Fibroblast of skin of back (primary cell): ENCODE measurements around the gene SPSB1.
A peak's percentile ranks its signal among the peaks of the same experiment; 100 is the strongest.
"Not testable (repeated sequence)": the region's sequence is repeated elsewhere in the genome, so short reads cannot be mapped to it uniquely, and the experiment has no call there.

Experiments used
- DNase-seq: peaks from one replicate; pipeline ENCODE4 v3.0.0-alpha.2; 2013

SPSB1 gene

DNA sequence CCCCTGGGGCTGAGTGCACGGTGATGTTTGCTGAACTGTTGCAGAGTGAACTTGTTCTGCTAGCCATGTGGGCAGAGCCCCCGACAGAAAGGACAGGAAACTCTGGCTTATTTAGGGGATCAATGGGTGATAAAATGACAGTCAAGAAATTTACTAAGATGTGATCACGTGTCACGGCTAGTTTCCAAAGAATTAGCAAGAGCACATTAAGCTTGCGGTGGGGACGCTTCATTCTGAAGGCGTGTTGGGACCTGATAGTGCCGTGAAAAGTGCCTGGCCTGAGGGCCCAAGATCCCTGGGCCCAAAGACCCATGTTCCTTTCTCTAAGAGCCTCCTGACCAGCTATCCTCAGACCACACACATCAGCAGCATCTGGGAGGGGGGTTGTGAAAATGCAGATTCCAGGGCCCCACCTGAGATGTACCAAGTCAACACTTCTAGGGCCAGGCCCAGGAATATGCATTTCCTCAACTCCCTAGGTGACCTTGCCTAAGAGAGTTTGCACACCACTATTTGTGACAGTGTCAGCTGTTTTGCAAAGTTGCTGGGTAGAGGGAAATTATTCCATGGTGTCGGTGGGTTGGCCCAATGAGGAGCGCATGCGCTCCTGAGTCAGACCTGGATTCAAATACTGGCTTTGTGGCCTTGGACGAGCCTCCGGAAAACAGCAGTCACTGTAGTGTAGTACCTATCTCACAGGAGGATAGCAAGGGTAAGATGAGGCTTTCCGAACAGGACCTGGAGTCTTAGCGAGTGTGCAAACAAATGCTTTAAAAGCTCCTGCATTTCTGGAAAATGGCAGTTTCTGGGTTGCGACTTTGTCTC, 77.5 kb downstream of the SPSB1 start:
- DNase-seq, result no peak

DNA sequence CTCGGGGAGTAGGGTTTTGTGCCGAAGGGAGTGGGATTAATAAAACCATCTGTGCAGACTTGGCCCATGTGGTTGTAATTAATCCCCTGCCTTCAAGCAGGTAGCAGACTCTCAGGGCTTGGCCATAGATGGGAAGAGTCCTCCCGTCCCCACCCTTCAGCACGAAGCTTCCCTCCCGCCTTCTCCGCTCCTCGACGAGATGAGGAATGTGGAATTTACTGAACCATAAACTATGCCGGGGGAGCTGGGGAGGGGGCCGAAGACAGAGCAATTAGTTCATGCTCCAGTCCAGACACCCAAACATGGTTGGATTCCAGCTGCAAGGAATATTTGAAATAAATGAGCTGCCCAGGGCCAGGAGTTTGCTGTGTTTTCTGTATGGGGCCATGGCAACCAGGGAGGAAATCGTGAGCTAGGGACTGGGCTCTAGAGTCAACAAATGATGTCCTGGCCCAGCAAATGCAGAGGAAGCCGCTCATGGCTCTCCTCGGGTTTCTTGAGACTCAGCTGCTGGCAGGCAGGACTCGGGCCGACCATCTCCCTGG, 78.8 kb downstream of the SPSB1 start:
- peak; percentile 95 for DNase-seq

DNA sequence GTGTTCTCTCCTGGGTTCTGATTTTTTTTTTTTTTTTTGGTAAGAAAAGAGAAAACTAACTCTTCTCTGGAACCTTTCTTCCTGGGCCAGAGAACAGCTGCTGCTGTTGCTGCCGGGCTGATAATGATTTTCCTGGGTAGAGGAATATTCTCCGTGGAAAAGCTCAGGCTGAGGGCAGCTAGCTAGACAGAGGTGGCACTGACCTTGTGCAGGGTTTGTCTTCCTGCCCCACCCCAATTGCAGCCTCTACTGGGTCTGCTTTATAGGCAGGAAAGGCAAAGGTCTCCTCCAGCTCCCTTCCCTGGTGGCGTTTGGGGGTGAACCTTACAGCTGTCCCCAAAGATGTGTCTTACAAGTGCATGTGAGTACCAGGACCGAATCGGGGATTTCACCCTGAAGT, 79.3 kb downstream of the SPSB1 start:
- no peak for DNase-seq

DNA sequence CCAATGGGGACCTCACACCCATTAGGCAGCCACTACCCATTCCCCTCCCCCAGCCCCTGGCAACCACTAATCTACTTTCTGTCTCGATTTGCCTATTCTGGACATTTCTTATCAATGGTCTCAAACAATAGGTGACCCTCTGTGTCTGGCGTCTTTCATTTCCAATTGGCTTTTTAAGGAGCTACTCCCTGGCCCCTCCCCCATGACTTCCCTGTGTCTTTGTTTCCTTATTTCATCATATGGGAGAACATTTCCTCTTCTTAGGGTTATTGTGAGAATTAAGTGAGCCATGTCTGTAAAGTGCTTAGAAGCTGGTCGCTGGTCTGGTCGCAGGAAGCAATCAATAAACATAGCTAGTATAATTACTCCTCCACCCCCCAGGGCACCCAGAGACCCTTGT, 80.9 kb downstream of the SPSB1 start:
- no peak for DNase-seq

DNA sequence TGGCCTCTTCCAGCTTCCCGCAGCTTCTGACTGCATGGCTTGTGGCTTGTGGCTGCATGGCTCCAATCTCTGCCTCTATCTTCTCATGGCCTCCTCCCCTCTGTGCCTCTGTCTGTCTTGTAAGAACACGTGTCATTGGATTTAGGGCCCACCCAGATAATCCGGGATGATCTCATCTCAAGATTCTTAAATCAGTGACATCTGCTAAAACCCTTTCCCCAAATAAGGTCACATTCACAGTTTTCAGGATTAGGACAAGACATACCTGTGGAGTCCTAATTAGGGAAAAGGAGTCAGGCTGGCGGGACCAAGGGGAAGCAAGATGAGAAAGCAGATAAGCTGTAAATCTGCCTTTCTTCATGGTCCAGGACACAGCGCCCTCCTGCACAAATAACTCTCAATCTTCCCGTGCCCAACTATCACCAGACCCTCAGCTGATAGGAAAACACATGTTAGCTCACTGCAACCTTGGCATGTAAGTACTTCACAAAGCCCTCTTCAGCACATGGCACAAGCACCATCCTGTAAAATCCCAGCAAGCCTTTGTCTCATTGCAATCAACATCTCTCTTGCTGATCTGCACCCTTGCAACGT, 82.2 kb downstream of the SPSB1 start:
- peak; percentile 47 for DNase-seq

DNA sequence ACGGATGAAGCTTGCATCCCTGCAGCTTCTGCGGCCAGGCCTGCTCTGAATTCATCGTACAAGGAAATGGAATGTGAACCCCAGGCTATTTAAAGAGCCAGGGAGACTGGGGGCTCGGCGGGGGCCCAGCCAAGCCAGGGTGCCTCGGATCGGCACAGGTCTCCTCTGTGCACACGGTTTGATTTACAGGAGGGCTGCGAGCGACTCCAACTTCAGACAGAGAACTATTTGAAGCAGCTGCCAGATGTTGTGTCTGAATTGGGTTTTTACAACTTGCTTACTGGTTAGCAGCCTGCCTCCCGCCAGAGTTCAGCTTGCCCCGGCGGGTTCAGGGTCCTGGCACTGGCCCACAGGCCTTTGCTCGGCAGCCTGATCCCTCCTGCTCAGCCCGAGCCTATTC, 83.2 kb downstream of the SPSB1 start:
- DNase-seq, result peak; percentile 36

DNA sequence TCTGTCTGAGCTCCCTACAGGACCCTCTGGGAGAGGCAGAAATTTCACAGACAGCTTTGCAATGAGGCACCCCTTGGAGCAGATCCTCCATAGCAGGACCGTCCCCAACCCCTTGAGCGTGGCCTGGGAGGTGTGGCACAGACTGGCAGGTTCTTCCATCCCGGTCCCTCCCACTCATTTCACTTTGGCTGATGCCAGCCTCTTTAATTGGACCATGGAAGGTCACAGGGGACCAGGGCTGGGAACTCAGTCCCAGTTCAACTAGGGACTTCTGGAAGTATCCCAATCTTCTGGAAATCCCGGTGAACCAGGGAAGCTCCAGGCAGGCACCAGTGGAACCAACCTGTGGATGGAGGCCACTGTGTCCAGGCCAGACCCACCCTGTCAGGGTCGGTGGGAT, 83.7 kb downstream of the SPSB1 start:
- DNase-seq, result no peak

DNA sequence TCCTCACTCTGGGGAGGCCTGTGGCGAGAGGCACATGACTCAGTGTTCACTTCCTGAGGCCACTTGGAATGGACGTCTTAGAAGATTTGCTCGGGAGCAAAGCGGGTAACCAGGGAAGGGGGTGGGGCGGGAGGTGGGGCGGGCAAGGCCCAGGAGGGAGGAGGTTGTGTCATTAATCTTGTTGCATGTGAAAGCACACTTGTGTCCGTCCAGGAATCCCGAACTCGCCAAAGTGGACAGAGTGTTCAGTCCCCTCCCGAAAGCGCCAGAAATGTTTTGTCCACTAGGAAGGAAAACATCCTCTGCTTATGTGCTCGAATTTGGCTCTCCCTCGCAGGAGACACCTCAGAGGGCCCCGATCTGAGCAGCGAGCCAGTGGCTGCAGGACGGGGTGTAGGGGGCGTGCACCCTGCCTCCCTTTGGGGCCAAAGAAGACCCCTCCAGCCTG, 84.2 kb downstream of the SPSB1 start:
- DNase-seq, result peak; percentile 59

DNA sequence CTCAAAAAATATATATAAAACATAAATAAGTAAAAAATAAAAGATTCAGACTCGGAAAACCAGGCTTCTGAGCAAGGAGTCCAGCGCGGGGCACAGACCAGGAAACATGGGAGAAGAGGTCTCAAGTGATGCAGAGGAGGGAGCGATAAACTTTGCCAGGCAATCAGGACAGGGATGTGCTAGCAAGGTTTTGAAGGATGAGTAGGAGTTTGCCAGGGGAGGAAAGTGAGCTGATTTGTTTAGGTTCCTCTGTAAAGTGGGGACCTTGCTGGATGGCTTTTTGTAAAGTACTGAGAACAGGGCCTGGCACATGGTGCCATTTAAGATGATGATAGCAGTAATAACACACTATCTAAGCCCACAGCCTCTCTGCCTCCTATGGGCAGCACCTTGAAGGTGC, 86.1 kb downstream of the SPSB1 start:
- DNase-seq, result no peak

DNA sequence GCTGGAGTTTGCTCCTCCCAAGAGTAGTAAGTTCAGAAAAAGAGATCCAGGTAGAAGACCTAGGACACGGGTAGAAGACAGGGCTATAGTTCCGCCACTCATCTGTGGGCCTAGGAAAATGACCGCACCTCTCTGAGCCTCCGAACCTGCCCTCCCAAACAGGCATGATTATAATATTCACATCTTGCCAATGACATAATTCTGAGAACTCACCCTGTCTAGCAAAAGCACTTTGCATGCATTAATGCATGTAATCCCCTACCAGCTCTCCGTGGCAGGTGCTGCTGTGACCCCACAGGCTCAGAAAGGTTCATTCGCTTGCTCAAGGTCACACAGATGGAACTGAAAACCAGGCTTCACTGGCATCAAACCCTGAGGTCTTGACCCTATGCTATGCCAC, 88.0 kb downstream of the SPSB1 start:
- DNase-seq, result no peak

DNA sequence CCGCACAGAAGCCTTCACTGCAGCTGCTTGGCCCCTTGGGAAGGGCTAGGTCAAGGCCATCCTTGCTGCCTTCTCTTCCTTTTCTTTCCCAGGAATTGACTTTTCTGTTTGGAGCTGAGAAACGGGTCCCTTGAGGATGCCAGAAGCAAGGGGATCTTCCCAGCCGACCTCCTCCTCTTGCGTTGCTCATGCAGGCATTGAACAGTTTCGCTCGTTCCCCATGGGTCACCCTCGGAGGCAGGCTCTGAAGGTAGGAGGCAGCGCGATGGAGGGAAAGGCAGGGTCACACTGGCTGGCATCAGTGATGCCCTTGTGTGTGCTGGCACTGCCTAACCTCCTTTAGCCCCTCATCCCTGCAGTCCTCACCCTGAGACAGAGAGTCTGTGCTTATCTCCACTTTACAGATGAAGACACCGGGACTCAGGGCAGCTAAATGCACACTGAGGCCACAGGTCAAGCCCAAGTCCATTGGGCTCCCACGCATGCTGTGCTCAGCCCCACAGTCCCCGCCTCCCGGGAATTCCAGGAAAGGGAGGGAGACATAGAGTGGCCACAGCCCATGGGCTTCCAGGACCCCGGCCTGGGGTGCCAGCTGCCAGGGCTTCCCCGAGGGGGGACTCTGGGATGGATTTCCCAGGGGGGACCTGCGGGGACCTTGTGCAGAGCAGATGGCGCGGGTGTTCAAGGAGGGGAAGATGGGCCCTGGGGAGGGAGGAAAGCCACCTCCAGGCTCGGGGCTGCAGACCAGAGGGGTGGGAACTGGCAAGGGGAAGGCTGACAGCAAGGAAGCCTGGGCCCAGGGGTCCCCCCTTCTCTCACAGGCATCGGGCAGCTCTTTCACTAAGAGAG, 90.2 kb downstream of the SPSB1 start:
- DNase-seq, result no peak

DNA sequence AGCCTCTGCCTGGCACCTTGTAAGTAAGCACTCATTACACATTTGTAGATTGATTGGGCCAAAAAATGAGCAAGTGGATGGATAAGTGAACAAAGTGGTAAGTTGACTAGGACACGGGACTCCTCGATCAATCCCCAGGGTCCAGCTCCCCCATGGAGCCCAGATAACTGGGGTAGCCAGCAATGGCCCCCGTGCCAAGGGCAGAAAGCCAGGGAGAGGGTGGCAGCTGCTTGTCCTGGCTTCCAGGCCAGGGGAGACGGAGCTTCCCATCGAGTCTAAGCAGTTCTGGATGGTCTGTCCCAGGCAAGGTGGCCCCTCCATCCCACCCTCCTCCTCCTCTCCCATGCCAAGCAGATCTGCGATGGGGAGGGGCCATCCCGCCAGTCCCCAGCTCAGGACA, 91.4 kb downstream of the SPSB1 start:
- no peak for DNase-seq

DNA sequence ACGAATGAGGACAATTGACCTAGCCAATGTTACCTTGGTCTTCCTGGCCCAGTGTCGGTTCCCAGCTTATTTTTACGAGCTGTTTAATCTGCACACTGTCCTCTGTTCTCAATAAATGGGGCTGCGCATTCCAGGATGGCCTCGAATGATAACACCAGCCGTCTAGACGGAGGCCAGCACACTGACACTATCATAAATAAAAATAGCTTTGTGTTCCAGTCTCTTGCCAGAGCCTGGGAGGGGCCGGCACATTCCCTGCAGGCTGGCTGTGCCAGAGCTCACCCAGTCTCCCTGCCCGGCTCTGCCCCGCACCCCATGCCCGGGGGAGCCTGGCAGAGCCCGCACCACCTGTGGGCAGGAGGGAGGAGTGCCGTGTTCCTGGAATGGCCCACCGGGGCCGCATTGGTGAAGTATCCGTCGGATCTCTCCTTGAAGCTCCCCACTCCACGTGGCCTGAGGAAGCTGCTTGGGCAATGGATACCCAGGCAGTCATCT, 92.1 kb downstream of the SPSB1 start:
- DNase-seq, result peak; percentile 47

DNA sequence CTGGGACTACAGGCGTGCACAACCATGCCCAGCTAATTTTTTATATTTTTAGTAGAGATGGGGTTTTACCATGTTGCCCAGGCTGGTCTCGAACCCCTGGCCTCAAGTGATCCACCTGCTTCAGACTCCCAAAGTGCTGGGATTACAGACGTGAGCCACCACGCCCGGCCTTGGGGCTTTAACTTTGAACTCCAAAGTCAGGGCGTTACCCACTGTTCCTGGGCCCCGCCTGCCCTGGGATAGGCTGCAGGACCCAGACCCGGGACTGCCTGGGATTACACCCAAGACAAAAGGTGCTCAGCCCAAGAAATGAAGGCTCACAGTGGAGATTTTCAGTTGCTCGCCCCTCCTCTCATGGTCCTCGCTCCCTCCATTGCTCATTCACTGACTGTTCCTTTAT, 92.7 kb downstream of the SPSB1 start:
- not testable (repeated sequence) for DNase-seq

DNA sequence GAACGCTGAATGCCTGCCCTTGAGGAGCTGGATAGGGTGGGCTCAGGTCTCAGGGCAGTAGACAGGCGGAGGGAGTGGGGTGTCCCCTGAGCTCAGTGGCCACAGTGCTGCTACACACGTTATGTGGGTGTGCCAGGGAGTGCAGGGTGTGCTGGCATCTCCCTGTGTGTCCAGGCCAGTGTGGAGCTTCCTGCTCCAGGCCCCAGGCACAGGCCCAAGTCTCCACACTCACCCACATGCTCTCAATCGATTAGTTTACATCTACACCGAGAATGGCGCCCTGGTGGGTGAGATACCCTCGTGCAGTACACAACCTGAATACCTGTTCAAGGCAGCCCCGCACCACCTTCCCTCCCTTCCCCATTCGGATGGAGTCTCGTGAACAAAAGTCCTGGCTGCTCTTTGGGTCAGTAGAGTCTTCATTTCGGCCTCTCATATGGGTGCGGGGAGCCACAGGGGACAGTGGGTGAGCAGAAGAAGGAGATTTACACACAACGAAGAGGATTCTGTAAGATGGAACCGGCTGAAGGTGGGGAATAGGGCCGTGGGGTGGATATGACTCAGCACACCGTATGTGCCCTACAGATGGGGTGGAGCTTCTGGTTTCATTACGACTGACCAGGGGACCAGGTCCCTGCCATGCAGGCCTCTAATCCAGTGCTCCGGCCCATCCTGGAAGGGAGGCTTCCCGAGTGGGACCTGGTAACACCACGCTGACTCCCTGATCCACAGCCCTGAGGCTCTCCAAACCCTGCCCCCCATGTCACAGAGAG, 93.3 kb downstream of the SPSB1 start:
- DNase-seq, result no peak

DNA sequence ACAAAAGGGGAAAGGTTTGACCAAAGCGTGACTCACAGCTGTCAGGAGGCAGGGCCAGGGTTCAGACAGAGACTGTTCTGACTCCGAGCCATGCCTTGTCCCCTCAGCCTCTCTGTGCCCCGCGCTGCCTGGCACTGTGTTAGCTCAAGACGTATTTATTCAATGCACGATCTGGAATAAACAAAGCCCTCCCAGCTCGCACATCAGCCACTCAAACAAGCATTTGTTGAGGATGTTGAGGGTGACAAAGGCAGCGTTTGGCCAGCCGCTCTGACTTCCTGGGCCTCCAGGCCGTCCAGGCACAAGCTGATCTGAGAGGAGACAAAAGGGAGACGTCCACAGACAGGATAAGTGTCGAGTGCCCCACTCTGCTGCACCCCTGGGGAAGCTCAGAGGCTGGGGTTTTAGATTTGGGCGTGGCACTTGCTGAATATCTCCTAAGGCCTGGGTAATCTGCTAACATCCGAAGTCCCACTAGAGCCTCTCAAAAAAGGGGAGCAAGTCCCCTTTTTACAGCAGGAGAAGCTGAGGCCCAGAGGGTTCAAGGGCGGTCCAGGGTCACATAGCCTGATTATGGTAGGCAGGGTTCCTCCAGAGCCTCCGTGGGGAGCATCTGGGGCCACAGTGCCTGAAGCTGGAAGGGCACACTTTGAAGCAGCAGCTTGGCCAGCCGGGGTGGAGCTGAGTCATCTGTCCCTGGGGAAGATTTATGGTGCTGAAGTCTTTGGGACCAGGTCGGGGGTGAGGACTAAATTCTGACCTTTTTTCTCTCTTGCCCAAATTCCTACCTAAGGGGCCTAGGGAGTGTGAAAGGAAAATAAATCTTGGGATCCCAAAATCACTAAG, 95.9 kb downstream of the SPSB1 start:
- DNase-seq, result peak; percentile 67

DNA sequence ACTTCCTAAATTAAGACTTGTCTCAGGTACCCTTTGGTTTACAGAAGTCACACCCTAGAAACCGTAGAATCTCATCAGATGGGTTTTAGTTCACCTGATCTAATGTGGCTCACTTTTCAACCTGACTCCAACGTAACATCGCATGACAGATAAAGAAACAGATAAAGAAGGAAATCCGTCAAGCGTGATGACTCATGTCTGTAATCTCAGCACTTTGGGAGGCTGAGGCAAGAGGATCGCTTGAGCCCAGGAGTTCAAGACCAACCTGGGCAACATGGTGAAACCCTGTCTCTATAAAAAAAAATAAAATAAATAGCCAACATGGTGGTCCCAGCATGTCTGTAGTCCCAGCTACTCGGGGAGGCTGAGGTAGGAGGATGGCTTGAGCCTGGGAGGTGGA, 97.3 kb downstream of the SPSB1 start:
- DNase-seq, result no peak

DNA sequence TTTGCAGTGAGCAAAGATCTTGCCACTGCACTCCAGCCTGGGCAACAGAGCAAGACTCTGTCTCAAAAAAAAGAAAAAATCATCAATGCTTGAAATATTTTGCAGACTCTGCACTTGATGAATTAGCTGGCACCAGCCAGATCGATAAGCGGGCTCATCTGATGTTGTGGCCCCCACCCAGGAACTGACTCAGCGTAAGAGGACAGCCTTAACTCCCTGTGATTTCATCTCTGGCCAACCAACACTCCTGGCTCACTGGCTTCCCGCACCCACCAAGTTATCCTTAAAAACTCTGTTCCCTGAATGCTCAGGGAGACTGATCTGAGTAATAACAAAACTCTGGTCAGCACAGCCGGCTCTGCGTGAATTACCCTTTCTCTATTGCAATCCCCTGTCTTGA, 98.9 kb downstream of the SPSB1 start:
- no peak for DNase-seq

DNA sequence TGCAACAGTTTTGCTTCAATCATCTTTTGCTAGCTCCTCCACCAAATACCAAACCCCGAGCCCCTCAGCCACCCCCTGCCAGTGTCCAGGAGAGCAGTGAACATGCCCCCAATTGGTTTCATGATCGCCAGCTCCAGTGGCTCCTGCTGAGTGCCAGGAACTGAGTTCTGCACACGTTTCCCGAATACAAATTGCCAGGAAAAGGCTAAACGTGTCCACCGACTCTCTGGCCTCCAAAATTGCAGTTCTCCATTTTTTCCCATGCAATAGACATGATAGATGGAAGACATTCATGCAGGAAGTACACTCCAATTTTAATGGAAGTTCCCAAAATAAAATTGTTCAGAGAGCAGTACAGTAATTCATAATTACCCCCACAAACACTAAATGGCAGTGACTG, 101.3 kb downstream of the SPSB1 start:
- DNase-seq, result no peak

DNA sequence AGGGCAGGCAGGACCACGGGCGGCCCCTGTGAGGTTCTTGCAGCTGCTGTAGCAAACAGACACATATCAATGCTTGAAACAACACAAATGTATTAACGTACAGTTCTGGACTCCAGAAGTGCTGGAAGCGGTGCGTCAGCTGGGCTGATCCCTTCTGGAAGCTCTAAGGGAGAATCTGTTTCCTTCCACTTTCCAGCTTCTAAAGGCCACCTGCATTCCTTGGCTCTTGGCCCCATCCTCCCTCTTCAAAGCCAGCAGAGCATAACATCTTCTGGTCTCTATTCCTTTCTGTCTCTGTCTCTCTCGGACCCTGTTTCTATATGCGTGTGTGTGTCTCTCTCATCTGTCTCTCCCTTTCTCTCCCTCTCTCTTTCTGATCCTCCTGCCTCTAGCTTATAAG, 102.3 kb downstream of the SPSB1 start:
- no peak for DNase-seq

DNA sequence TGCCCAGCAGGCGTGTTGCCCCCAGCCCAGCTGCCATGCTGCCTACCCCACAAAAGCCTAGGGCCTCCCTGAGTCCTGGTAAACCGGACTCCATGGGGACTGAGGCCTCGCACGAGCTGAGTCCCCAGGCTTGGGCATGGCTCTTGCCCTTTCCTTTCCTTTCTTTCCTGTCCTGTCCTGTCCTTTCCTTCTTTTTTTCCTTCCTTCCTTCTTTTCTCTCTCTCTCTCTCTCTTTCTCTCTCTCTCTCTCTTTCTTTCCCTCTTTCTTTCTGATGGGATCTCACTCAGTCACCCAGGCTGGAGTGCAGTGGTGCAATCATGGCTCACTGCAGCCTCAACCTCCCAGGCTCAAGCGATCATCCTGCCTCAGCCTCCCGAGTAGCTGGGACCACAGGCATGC, 104.4 kb downstream of the SPSB1 start:
- DNase-seq, result no peak
